Endothelial cell of umbilical vein (primary cell): ENCODE results near the gene GPR26. TPM values are rescaled to one million over a fixed set of nuclear protein-coding genes. Genes with fewer than 3 reads are reported as not detected.

Experiments
- BruUV-seq: library from RNA; stranded (reverse); fragments of 400-500 nt; replicated peaks from 2 replicates; lab custom pipeline; 2021; lab: Mats Ljungman, UMichigan
- CTCF ChIA-PET: fragments of 300-600, 350-600 bp; sonication (Branson Sonifier 250); formaldehyde crosslinking; loops from one replicate; lab custom pipeline; 2021; ENCODE audit warnings: antibody characterized with exemption, inconsistent platforms; lab: Charles Lee
- POLR2A ChIA-PET: fragments of 300-600, 350-600 bp; sonication (Branson Sonifier 250); formaldehyde crosslinking; loops from one replicate; lab custom pipeline; 2021; ENCODE audit warnings: antibody characterized with exemption, inconsistent platforms; lab: Charles Lee
- DNase-seq: peaks from one replicate; pipeline ENCODE4 v3.0.0-alpha.2; 2011; ENCODE audit warnings: low read depth, low spot score
- FAIRE-seq: peaks from 2 replicates; lab custom pipeline; 2011; peaks lifted over from hg19 to GRCh38; lab: Jason Lieb, UNC
- H2AFZ ChIP-seq: 2 replicates; pipeline ENCODE4 v1.6.0; 2012; ENCODE audit warnings: low read depth, low read length, control low read depth, inconsistent platforms
- H3K27ac ChIP-seq: 2 replicates; pipeline ENCODE4 v1.5.1; 2011; ENCODE audit warnings: low read depth, mild to moderate bottlenecking, control low read depth, low read length, moderate library complexity; ENCODE audit not compliant: insufficient read depth
- H3K27me3 ChIP-seq, 2 experiments: 2 replicates each; pipeline versions ENCODE4 v1.6.0 to v1.6.1; 2011; ENCODE audit warnings: low read length in 2 of 2, mixed read lengths in 1 of 2; ENCODE audit not compliant: control insufficient read depth in 2 of 2, insufficient read depth in 2 of 2
- H3K36me3 ChIP-seq, 2 experiments: 2 replicates in 1 of 2; 3 replicates in 1 of 2; pipeline ENCODE4 v1.5.1; 2011; ENCODE audit warnings: low read length in 2 of 2, mild to moderate bottlenecking in 1 of 2, moderate library complexity in 1 of 2; ENCODE audit not compliant: control insufficient read depth in 2 of 2, insufficient read depth in 2 of 2; ENCODE audit errors: extremely low read depth in 1 of 2
- H3K4me1 ChIP-seq: 3 replicates; pipeline ENCODE4 v1.5.1; 2011; ENCODE audit warnings: mild to moderate bottlenecking, low read length; ENCODE audit not compliant: control insufficient read depth, insufficient read depth; ENCODE audit errors: extremely low read depth
- H3K4me2 ChIP-seq: 2 replicates; pipeline ENCODE4 v1.6.1; 2011; ENCODE audit warnings: low read length, control low read depth, mixed read lengths; ENCODE audit not compliant: insufficient read depth
- H3K4me3 ChIP-seq, 3 experiments: fragments of 200-600 bp in 1 of 3; sonication (generic), shearing (Covaris generic) in 1 of 3; replicated peaks in 1 of 3; 2 replicates each; pipeline ENCODE4 v1.5.1; 2011 to 2016; ENCODE audit warnings: control low read depth in 3 of 3, low read length in 3 of 3, mild to moderate bottlenecking in 2 of 3, inconsistent platforms in 1 of 3, low read depth in 1 of 3, moderate library complexity in 1 of 3; ENCODE audit not compliant: insufficient read depth in 1 of 3
- H3K79me2 ChIP-seq: 2 replicates; pipeline ENCODE4 v1.6.0; 2012; ENCODE audit warnings: low read length, inconsistent platforms; ENCODE audit not compliant: control insufficient read depth, insufficient read depth
- H3K9ac ChIP-seq: replicated peaks from 2 replicates; pipeline ENCODE3; 2011; ENCODE audit warnings: low read length, control low read depth; ENCODE audit not compliant: insufficient read depth; ENCODE audit errors: extremely low read depth
- H3K9me1 ChIP-seq: replicated peaks from 3 replicates; pipeline ENCODE4 v1.6.0; 2011; ENCODE audit warnings: mild to moderate bottlenecking, low read length; ENCODE audit not compliant: control insufficient read depth, insufficient read depth; ENCODE audit errors: extremely low read depth
- H3K9me3 ChIP-seq: replicated peaks from 2 replicates; pipeline ENCODE4 v1.5.1; 2012; ENCODE audit warnings: low read length, inconsistent platforms; ENCODE audit not compliant: control insufficient read depth, insufficient read depth
- H4K20me1 ChIP-seq: replicated peaks from 2 replicates; pipeline ENCODE3; 2011; ENCODE audit warnings: mild to moderate bottlenecking, low read length; ENCODE audit not compliant: control insufficient read depth, insufficient read depth; ENCODE audit errors: extremely low read depth
- CTCF ChIP-seq, 2 donors: IDR thresholded peaks; 1 replicate in 1 of 2; 2 replicates in 1 of 2; pipeline ENCODE4 v1.5.1; 2011; ENCODE audit warnings: low read length in 2 of 2, mild to moderate bottlenecking in 2 of 2, moderate library complexity in 2 of 2, control low read depth in 1 of 2, inconsistent platforms in 1 of 2, low read depth in 1 of 2; ENCODE audit not compliant: insufficient read depth in 1 of 2; ENCODE audit errors: extremely low read depth in 1 of 2
- EZH2 ChIP-seq: IDR thresholded peaks from 2 replicates; pipeline ENCODE4 v1.6.1; 2012; ENCODE audit warnings: borderline replicate concordance, low read depth, mild to moderate bottlenecking, moderate library complexity, low read length, inconsistent platforms; ENCODE audit not compliant: severe bottlenecking
- FOS ChIP-seq: IDR thresholded peaks from 2 replicates; pipeline ENCODE4 v1.6.1; 2011; ENCODE audit warnings: mild to moderate bottlenecking, low read length, moderate library complexity, borderline replicate concordance; ENCODE audit not compliant: insufficient read depth
- GATA2 ChIP-seq: IDR thresholded peaks from 2 replicates; pipeline ENCODE4 v1.7.0; 2011; ENCODE audit warnings: low read depth, mild to moderate bottlenecking, moderate library complexity, mixed read lengths, low read length; ENCODE audit not compliant: insufficient read length, insufficient read depth
- JUN ChIP-seq: IDR thresholded peaks from 2 replicates; pipeline ENCODE4 v1.6.1; 2011; ENCODE audit warnings: borderline replicate concordance, low read depth; ENCODE audit not compliant: insufficient read length, insufficient read depth
- MAX ChIP-seq: IDR thresholded peaks from 2 replicates; pipeline ENCODE4 v1.6.1; 2011; ENCODE audit not compliant: insufficient read depth, insufficient read length
- MYC ChIP-seq: IDR thresholded peaks from one replicate; pipeline ENCODE4 v1.6.1; 2011; ENCODE audit warnings: mild to moderate bottlenecking, low read depth, low read length
- POLR2A ChIP-seq: IDR thresholded peaks from 2 replicates; pipeline ENCODE4 v1.6.1; 2012; ENCODE audit warnings: low read depth, mild to moderate bottlenecking, control low read depth, low read length
- POLR2AphosphoS5 ChIP-seq: IDR thresholded peaks from 2 replicates; pipeline ENCODE4 v1.6.1; 2012; ENCODE audit warnings: low read depth, mild to moderate bottlenecking, control low read depth, low read length, moderate library complexity; ENCODE audit not compliant: insufficient read depth
- dilution Hi-C: fragments of 300-500 bp; cut with MboI; formaldehyde crosslinking; loops from one replicate; pipeline ENCODE4 v1.15.0; 2019; ENCODE audit warnings: low sequenced_read_pairs; ENCODE audit not compliant: extremely low pct_ligation_motif_present
- intact Hi-C: fragments of 100-400 bp; cut with micrococcal nuclease; formaldehyde crosslinking; loops from one replicate; pipeline ENCODE4 v1.10.0; 2022
- polyA plus RNA-seq, 4 experiments: library from polyadenylated mRNA; depleted of rRNA in 3 of 4; stranded (reverse) in 3 of 4; unstranded in 1 of 4; fragments of >200 nt; gene quantifications; 2 replicates each; pipeline versions ENCODE4 v1.2.1 to v1.2.3, GENCODE V29; 2011 to 2012; ENCODE audit warnings: missing spikeins in 1 of 4
- total RNA-seq: library from RNA; stranded (reverse); gene quantifications from 2 replicates; pipeline ENCODE4 v1.2.3, GENCODE V29; 2021

GPR26 gene
- total and polyA plus RNA-seq, 2 donors (not counting 3 experiments of a cell fraction or from before 2014, with no cell fraction given) = not detected

- FAIRE-seq (no peak), DNase-seq (no peak)
- no peaks in the 10 kb centered on the region for H3K9me3 ChIP-seq
- dilution Hi-C loops (no loop called here), intact Hi-C loops (no loop called here)
- no peaks in the 10 kb centered on the region for H3K9me1 ChIP-seq
- H3K4me3 ChIP-seq = no peak overlapping the region
- no TSS peak for BruUV-seq
- H3K27me3 ChIP-seq = no peaks in the 10 kb centered on the region
- ChIA-PET POLR2A (no interaction called here), CTCF (no interaction called here)
- H3K79me2 ChIP-seq = no peaks in the 10 kb centered on the region
- no peak overlapping the region for H3K9ac ChIP-seq
- no peak overlapping the region for H3K27ac ChIP-seq
- TF ChIP-seq MAX = no peak
- no peak for TF ChIP-seq GATA2
- no peak for TF ChIP-seq JUN
- no peak for TF ChIP-seq MYC
- no peak for TF ChIP-seq POLR2AphosphoS5
- TF ChIP-seq EZH2 = no peak
- TF ChIP-seq CTCF (IDR thresholded peaks at IDR 0.05; ENCODE audit: extremely low read depth in 1 of 2, insufficient read depth in 1 of 2, low read depth in 1 of 2, low read length in 2 of 2) = no peak
- TF ChIP-seq FOS = no peak
- no peak for TF ChIP-seq POLR2A
- no peak overlapping the region for H2AFZ ChIP-seq
- no peak overlapping the region for H3K4me2 ChIP-seq
- H3K36me3 ChIP-seq = no peaks in the 10 kb centered on the region
- H3K4me1 ChIP-seq = no peaks in the 10 kb centered on the region
- H4K20me1 ChIP-seq = no peaks in the 10 kb centered on the region
Measured at GRCh38 chr10:123639131-123639530, 27.0 kb upstream of the GPR26 start.
